ENCODE results near the gene TP53I11. TPM values are rescaled to one million over a fixed set of nuclear protein-coding genes. Genes with fewer than 3 reads are reported as not detected.

TP53I11 gene
- total and polyA plus RNA-seq, 9 of the 15 experiments (the other 6 are each of a cell fraction or from before 2014, with no cell fraction given): 0.14 to 2.5 (median 1.2) TPM; not detected in 2

DNA sequence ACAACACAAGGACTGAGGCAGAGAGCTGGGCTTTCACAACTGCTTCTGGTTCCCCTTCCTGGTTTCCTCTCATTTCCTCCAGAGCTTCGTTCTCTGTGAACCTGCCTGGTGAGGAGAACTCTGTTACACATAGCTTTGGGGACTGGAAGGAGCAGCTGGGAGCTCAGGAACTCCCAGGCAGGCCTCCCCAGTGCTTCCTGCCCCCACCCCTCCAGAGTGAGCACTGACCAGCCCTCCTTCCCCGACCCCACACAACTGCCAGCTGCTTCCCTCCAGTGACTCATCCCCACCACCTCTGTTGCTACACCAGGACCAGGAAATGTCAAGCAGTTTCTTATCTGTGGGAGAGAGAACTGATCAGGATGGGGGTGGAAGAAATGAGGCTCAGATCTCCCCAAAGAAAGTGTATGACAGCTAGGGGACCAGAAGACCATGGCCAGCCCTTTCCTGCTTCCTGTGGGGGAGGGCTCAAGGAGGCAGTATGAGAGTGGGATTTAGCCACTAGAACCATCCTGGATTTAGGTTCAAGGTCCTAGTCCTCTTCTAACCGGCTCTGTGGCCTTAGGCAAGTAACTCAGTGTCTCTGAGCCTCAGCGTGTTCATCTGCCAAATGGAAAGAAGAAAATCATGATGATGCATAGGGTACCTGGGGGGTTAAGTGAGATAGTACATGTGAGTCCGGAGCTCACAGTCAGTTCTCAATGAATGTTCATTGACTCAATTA, 4.5 kb upstream of the TP53I11 start (continued):
- TF ChIP-seq, protein P1, sequence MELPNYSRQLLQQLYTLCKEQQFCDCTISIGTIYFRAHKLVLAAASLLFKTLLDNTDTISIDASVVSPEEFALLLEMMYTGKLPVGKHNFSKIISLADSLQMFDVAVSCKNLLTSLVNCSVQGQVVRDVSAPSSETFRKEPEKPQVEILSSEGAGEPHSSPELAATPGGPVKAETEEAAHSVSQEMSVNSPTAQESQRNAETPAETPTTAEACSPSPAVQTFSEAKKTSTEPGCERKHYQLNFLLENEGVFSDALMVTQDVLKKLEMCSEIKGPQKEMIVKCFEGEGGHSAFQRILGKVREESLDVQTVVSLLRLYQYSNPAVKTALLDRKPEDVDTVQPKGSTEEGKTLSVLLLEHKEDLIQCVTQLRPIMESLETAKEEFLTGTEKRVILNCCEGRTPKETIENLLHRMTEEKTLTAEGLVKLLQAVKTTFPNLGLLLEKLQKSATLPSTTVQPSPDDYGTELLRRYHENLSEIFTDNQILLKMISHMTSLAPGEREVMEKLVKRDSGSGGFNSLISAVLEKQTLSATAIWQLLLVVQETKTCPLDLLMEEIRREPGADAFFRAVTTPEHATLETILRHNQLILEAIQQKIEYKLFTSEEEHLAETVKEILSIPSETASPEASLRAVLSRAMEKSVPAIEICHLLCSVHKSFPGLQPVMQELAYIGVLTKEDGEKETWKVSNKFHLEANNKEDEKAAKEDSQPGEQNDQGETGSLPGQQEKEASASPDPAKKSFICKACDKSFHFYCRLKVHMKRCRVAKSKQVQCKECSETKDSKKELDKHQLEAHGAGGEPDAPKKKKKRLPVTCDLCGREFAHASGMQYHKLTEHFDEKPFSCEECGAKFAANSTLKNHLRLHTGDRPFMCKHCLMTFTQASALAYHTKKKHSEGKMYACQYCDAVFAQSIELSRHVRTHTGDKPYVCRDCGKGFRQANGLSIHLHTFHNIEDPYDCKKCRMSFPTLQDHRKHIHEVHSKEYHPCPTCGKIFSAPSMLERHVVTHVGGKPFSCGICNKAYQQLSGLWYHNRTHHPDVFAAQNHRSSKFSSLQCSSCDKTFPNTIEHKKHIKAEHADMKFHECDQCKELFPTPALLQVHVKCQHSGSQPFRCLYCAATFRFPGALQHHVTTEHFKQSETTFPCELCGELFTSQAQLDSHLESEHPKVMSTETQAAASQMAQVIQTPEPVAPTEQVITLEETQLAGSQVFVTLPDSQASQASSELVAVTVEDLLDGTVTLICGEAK (IDR thresholded peaks at IDR 0.05): no peak
- TF ChIP-seq, protein P1 (CRISPR knock-in tag; IDR thresholded peaks at IDR 0.05): no peak
- no peak; the same call in 1 of the 2 replicates for TF ChIP-seq ELF1 (tag; IDR thresholded peaks at IDR 0.05)
- peak; percentile 90 for TF ChIP-seq FOSL1 (tag; conservative IDR thresholded peaks at IDR 0.05)
- no peak for TF ChIP-seq ZNF785 (CRISPR knock-in tag; IDR thresholded peaks at IDR 0.05)
- TF ChIP-seq, protein P2, sequence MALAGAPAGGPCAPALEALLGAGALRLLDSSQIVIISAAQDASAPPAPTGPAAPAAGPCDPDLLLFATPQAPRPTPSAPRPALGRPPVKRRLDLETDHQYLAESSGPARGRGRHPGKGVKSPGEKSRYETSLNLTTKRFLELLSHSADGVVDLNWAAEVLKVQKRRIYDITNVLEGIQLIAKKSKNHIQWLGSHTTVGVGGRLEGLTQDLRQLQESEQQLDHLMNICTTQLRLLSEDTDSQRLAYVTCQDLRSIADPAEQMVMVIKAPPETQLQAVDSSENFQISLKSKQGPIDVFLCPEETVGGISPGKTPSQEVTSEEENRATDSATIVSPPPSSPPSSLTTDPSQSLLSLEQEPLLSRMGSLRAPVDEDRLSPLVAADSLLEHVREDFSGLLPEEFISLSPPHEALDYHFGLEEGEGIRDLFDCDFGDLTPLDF (CRISPR knock-in tag; IDR thresholded peaks at IDR 0.05): no peak
- no peak for TF ChIP-seq DACH1 (IDR thresholded peaks at IDR 0.05; ENCODE audit: partially characterized antibody)
- peak; percentile 38; the same call in 1 of the 2 replicates for TF ChIP-seq SMARCE1 (IDR thresholded peaks at IDR 0.05)
- no peak for TF ChIP-seq FIP1L1 (IDR thresholded peaks at IDR 0.05; ENCODE audit: low read depth, low read length, poor library complexity, severe bottlenecking)
- TF ChIP-seq EZH2 (IDR thresholded peaks at IDR 0.05; ENCODE audit: borderline replicate concordance, low read depth, low read length): no peak
- TF ChIP-seq SRF (CRISPR knock-in tag; IDR thresholded peaks at IDR 0.05): no peak
- TF ChIP-seq KDM1A (IDR thresholded peaks at IDR 0.05): peak; percentile 42 to 51; a peak in 3 of 4 replicates
- TF ChIP-seq, protein P3, sequence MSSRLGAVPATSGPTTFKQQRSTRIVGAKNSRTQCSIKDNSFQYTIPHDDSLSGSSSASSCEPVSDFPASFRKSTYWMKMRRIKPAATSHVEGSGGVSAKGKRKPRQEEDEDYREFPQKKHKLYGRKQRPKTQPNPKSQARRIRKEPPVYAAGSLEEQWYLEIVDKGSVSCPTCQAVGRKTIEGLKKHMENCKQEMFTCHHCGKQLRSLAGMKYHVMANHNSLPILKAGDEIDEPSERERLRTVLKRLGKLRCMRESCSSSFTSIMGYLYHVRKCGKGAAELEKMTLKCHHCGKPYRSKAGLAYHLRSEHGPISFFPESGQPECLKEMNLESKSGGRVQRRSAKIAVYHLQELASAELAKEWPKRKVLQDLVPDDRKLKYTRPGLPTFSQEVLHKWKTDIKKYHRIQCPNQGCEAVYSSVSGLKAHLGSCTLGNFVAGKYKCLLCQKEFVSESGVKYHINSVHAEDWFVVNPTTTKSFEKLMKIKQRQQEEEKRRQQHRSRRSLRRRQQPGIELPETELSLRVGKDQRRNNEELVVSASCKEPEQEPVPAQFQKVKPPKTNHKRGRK (tag; IDR thresholded peaks at IDR 0.05): no peak
- TF ChIP-seq RNF2 (IDR thresholded peaks at IDR 0.05): no peak
- TF ChIP-seq, protein P4, sequence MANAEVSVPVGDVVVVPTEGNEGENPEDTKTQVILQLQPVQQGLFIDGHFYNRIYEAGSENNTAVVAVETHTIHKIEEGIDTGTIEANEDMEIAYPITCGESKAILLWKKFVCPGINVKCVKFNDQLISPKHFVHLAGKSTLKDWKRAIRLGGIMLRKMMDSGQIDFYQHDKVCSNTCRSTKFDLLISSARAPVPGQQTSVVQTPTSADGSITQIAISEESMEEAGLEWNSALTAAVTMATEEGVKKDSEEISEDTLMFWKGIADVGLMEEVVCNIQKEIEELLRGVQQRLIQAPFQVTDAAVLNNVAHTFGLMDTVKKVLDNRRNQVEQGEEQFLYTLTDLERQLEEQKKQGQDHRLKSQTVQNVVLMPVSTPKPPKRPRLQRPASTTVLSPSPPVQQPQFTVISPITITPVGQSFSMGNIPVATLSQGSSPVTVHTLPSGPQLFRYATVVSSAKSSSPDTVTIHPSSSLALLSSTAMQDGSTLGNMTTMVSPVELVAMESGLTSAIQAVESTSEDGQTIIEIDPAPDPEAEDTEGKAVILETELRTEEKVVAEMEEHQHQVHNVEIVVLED (CRISPR knock-in tag; IDR thresholded peaks at IDR 0.05): no peak

Measured in K562 (cell line).